NCI-H82 treated with DMSO at 0.1 percent for 48 hours (cell line): ENCODE measurements around the gene NTN1.
"Not testable (repeated sequence)": the region's sequence is repeated elsewhere in the genome, so short reads cannot be mapped to it uniquely, and the experiment has no call there.

Experiments
- DNase-seq: peaks from one replicate; lab custom pipeline; 2025; ENCODE audit not compliant: unreplicated experiment; lab: John Stamatoyannopoulos, UW

The NTN1 gene

DNA sequence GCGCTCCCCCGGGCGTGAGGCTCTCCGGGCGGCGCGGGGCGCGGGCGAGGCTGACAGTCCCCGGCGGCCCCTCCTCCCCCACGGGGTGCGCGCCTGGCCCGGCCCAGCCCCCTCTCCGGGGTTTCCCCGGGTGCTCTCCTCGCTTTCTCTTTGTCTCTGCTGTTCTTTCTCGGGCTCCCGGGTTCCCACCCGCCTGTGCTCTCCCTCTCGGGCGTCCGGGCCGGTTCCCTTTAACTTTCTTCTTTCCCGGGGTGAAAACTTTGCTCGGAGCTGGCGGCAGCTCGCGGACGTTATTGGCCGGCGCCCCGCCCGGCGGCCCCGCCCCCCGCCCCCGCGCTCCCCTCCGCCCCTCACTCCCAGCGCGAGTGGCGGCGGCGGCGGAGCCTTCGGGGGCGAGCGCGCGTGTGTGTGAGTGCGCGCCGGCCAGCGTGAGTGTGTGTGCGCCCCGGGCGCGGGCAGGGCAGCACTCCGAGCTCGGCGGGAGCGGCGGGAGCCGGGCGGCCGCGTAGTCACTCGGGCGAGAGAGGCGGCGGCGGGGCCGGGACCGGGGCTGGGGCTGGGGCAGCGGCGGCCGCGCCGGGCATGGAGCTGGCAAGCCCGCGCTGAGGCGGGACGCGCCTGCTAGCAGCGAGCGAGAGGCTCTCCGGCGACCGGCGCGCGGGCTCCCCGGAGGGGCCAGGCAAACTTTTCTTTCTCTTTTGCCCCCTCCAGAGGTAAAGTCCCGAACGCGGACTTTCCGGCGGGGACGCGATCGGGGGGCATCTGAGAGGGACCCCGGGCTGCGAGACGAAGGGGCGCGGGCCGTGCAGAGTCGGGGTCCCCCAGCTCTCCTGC lies at the start of gene NTN1:
Gene NTN1, plus strand, starts transcription at position 353 of the 834 bp plus-strand sequence. CDS start 864 bp downstream, outside the sequence.
- no peak for DNase-seq

GRCh38 chr17:8975091-8975725 lies 46.1 kb upstream of the NTN1 start:
- no peak for DNase-seq

DNA sequence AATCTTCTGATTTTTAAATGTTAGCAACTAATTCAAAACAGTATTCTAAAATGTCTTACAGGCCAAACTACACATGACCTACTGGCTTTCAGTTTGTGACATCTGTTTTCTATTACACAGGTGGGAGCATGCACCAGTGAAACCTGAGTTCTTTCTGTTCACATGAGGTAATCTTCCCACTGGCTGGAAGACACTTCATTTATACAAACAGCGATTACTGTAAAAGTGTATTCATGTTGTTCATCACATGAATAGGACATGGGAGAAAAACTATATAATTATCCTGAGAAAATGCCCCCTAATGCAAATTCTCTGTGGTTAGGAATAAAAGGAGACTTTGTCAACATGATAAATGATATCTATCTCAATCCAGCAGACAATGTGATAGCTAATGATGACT lies 44.7 kb upstream of the NTN1 start:
- no peak for DNase-seq

DNA sequence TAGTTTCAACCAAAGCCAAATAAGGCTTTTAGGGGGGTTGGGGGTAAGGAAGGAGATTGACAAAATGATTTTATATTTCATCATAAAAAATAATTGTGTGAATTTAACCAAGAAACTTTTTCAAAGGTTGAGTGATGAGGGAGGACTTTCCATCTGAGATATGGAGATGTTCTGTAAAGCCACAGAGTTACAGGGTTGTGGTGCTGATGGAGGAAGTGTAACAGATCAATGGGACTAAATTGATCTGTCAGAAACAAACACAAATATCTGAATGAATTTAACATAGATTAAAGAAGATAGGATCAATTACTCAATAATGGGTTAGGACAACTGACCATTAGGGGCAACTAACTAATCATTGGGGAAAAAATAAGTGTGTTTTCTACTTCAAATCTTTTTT lies 41.6 kb upstream of the NTN1 start:
- DNase-seq: no peak

DNA sequence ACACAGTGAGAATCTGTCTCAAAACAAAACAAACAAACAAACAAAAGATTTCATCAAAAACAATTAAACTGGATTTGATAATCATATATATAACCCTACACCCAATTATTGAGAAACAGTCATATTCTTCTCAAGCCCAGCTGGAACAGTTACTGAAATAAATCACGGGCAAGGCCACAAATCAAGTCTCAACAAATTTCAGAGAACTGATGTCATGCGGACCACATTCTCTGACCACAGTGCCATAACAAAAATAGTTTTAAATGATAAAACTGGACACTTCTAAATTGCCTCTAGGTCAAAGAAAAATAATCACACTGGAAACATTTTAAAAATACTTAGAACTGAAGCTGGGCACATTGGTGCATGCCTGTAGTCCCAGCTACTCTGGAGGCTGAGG lies 39.9 kb upstream of the NTN1 start:
- no peak for DNase-seq

DNA sequence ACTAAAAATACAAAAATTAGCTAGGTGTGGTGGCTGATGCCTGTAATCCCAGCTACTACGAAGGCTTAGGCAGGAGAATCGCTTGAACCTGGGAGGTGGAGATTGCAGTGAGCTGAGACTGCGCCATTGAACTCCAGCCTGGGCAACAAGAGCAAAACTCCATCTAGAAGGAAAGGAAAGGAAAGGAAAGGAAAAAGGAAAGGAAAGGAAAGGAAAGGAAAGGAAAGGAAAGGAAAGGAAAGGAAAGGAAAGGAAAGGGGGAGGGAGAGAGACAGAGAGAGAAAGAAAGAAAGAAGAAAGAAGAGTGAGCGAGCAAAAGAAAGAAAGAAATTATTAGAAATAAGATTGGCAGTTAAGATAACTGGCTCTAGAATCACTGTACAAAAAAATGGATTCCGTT lies 37.1 kb upstream of the NTN1 start:
- not testable (repeated sequence) for DNase-seq

GRCh38 chr17:8985054-8985701 lies 36.1 kb upstream of the NTN1 start:
- DNase-seq: no peak

DNA sequence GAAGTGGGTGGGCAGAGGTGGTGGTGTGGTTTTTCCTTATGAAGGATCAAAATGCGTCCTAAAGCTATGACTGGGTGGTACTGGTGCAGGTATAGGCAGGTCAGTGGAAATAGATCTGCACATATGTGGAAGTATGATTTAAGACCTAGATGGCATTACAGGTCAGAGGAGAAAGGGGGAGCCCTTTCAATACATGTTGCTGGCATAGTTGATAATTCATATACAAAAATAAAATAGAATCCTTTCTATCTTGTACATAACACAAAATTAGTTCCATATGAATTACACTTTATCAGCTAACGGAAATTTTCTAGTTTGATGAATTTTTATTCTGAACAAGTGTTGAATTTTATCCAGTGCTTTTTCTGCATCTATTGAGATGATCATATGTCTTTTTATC lies 35.0 kb upstream of the NTN1 start:
- DNase-seq: no peak

DNA sequence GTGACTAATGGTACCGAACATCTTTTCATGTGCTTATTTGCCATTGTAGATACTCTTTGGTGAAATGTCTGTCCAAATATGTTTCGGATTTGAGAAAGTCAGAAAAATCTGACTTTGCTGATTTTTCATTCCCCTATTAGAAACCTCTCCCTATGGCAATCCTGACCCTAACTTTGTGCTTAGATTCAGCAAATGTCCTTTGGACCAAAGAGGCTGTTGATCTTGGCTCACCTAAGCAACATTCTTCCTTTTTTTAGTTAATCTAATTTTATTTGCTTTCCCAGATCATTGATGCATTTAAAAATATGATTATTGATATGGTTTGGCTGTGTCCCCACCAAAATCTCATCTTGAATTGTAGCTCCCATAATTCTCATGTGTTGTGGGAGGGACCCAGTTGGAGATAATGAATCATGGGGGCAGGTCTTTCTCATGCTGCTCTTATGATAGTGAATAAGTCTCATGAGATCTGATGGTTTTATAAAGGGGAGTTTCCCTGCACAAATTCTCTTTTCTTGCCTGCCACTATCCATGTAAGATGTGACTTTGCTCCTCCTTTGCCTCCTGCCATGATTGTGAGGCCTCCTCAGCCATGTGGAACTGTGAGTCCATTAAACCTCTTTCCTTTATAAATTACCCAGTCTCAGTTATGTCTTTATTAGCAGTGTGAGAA lies 32.9 kb upstream of the NTN1 start:
- not testable (repeated sequence) for DNase-seq

GRCh38 chr17:8991514-8992285 lies 29.6 kb upstream of the NTN1 start:
- peak; percentile 29 for DNase-seq

GRCh38 chr17:8994319-8994718 lies 27.0 kb upstream of the NTN1 start:
- no peak for DNase-seq

GRCh38 chr17:8995711-8996110 lies 25.6 kb upstream of the NTN1 start:
- no peak for DNase-seq

GRCh38 chr17:8997994-8998628 lies 23.2 kb upstream of the NTN1 start:
- DNase-seq: peak; percentile 37

- DNase-seq: no peak
Measured at GRCh38 chr17:9001559-9001958, 19.8 kb upstream of the NTN1 start.

GRCh38 chr17:9002227-9002605 lies 19.1 kb upstream of the NTN1 start:
- no peak for DNase-seq

- DNase-seq: no peak
Measured at GRCh38 chr17:9002606-9003354, 18.5 kb upstream of the NTN1 start.

GRCh38 chr17:9003355-9004131 lies 17.8 kb upstream of the NTN1 start:
- no peak for DNase-seq

DNA sequence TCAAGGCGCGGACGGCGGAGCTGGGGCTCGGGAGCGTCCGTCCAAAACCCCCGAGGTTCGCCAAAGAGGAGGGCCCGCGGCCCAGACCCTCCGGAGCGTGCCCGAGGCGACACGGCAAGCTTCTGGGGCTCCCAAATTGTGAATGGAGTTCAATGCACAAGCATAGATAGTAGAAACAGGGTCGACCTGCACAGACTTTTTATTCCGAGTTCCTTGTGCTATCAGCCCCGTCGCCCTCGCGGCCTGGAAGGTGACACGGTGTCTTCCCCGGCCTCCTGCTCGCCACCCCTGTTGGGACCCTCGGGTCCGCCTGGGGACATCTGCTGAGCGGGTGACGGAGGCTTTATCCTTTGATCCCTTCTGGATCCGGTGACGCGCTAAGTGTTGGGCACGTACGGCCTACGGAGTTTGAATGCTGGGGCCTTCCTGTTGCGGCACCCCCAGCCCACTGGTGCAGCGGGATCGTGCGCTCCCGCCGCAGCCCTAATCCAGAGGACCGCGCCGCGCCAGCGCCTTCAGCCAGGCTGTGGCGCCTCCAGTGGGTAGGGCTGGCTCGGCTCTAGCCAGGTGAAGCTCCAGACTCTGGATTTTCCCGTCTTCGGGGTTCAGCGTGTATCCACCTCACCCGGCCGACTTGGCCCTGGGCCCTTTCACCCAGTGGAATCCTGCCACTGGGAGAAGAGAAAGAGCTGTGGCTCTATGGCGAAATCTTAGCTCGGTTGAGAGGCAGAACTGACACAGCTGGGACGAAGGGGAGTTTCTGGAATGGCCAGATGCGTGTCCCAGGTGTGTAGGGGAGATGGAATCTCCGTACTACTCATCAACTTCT lies 17.0 kb upstream of the NTN1 start:
- DNase-seq: no peak
